H9 (cell line): ENCODE results near the gene EBF4. TPM values are rescaled to one million over a fixed set of nuclear protein-coding genes. Genes with fewer than 3 reads are reported as not detected.

Source experiments
- DNase-seq: peaks from one replicate; pipeline ENCODE4 v3.0.0-alpha.2; 2017
- H2AFZ ChIP-seq: one replicate; pipeline ENCODE4 v1.6.1; 2013; ENCODE audit warnings: mild to moderate bottlenecking, low read length, control low read depth, moderate library complexity
- H2AK5ac ChIP-seq: 2 replicates; pipeline ENCODE4 v1.6.1; 2013; ENCODE audit warnings: low read length, control low read depth, mixed read lengths; ENCODE audit not compliant: insufficient read length
- H2BK120ac ChIP-seq: one replicate; pipeline ENCODE4 v1.6.1; 2013; ENCODE audit warnings: low read depth, mild to moderate bottlenecking, low read length, control low read depth, inconsistent platforms; ENCODE audit not compliant: poor library complexity, severe bottlenecking
- H2BK12ac ChIP-seq: 2 replicates; pipeline ENCODE4 v1.6.1; 2013; ENCODE audit warnings: low read length, control low read depth, mixed read lengths, low read depth; ENCODE audit not compliant: insufficient read length
- H2BK15ac ChIP-seq: 2 replicates; pipeline ENCODE4 v1.6.1; 2013; ENCODE audit warnings: low read depth, low read length, control low read depth
- H2BK20ac ChIP-seq: one replicate; pipeline ENCODE4 v1.6.1; 2013; ENCODE audit warnings: low read depth, mild to moderate bottlenecking, low read length, control low read depth, inconsistent platforms; ENCODE audit not compliant: poor library complexity, severe bottlenecking
- H2BK5ac ChIP-seq: 2 replicates; pipeline ENCODE4 v1.6.1; 2013; ENCODE audit warnings: low read length, control low read depth, mixed read lengths; ENCODE audit not compliant: insufficient read length
- H3K14ac ChIP-seq: 2 replicates; pipeline ENCODE4 v1.6.1; 2013; ENCODE audit warnings: low read length, control low read depth; ENCODE audit not compliant: insufficient read depth
- H3K18ac ChIP-seq: 2 replicates; pipeline ENCODE4 v1.6.1; 2013; ENCODE audit warnings: low read depth, mild to moderate bottlenecking, mixed read lengths, low read length, control low read depth; ENCODE audit not compliant: insufficient read length
- H3K23ac ChIP-seq: 2 replicates; pipeline ENCODE4 v1.6.1; 2013; ENCODE audit warnings: low read length, control low read depth, mixed read lengths, low read depth; ENCODE audit not compliant: insufficient read length
- H3K23me2 ChIP-seq: 2 replicates; pipeline ENCODE4 v1.6.1; 2013; ENCODE audit warnings: low read depth, mild to moderate bottlenecking, mixed read lengths, low read length, control low read depth; ENCODE audit not compliant: insufficient read length, poor library complexity, severe bottlenecking
- H3K27ac ChIP-seq: 2 replicates; pipeline ENCODE4 v1.5.1; 2013; ENCODE audit warnings: low read length, control low read depth, mixed read lengths, low read depth; ENCODE audit not compliant: insufficient read length
- H3K27me3 ChIP-seq: 2 replicates; pipeline ENCODE4 v1.6.1; 2013; ENCODE audit warnings: low read length, control low read depth, inconsistent platforms; ENCODE audit not compliant: insufficient read depth
- H3K4ac ChIP-seq: 2 replicates; pipeline ENCODE4 v1.6.1; 2013; ENCODE audit warnings: low read depth, mild to moderate bottlenecking, control low read depth, inconsistent platforms, low read length, moderate library complexity
- H3K4me1 ChIP-seq: 2 replicates; pipeline ENCODE4 v1.6.1; 2013; ENCODE audit warnings: low read length, control low read depth, inconsistent platforms; ENCODE audit not compliant: insufficient read depth
- H3K4me2 ChIP-seq: 2 replicates; pipeline ENCODE4 v1.6.1; 2013; ENCODE audit warnings: low read length, control low read depth, mixed read lengths; ENCODE audit not compliant: insufficient read length, insufficient read depth
- H3K56ac ChIP-seq: 2 replicates; pipeline ENCODE4 v1.6.1; 2013; ENCODE audit warnings: low read depth, mild to moderate bottlenecking, mixed read lengths, low read length, control low read depth; ENCODE audit not compliant: insufficient read length
- H3K79me1 ChIP-seq: 2 replicates; pipeline ENCODE4 v1.6.1; 2013; ENCODE audit warnings: low read depth, mild to moderate bottlenecking, moderate library complexity, low read length, control low read depth, inconsistent platforms; ENCODE audit not compliant: insufficient read depth, poor library complexity, severe bottlenecking
- H3K79me2 ChIP-seq: 2 replicates; pipeline ENCODE4 v1.6.1; 2013; ENCODE audit warnings: low read length, control low read depth, inconsistent platforms; ENCODE audit not compliant: insufficient read depth
- H3K9ac ChIP-seq: 2 replicates; pipeline ENCODE4 v1.6.1; 2013; ENCODE audit warnings: low read length, control low read depth, mixed read lengths; ENCODE audit not compliant: insufficient read length; ENCODE audit errors: extremely low read depth
- H3K9me3 ChIP-seq: one replicate; pipeline ENCODE4 v1.6.1; 2013; ENCODE audit warnings: low read depth, low read length, inconsistent platforms; ENCODE audit not compliant: control insufficient read depth
- H3T11ph ChIP-seq: one replicate; pipeline ENCODE4 v1.6.1; 2013; ENCODE audit warnings: mild to moderate bottlenecking, low read length, control low read depth, inconsistent platforms
- H4K20me1 ChIP-seq: one replicate; pipeline ENCODE4 v1.6.1; 2013; ENCODE audit not compliant: control insufficient read depth, insufficient read length, insufficient read depth
- H4K5ac ChIP-seq: 2 replicates; pipeline ENCODE4 v1.6.1; 2013; ENCODE audit warnings: low read depth, mild to moderate bottlenecking, mixed read lengths, low read length, control low read depth; ENCODE audit not compliant: insufficient read length
- H4K8ac ChIP-seq: replicated peaks from 2 replicates; pipeline ENCODE4 v1.6.1; 2013; ENCODE audit warnings: low read length, control low read depth, mixed read lengths, low read depth; ENCODE audit not compliant: insufficient read length
- H4K91ac ChIP-seq: 2 replicates; pipeline ENCODE4 v1.6.1; 2013; ENCODE audit warnings: low read depth, mild to moderate bottlenecking, moderate library complexity, mixed read lengths, low read length, control low read depth; ENCODE audit not compliant: insufficient read length
- H3K27ac Mint-ChIP-seq, 3 experiments: 2 replicates in 2 of 3; 3 replicates in 1 of 3; pipeline ENCODE4 v1.8.0; 2020 to 2021; ENCODE audit warnings: mixed read lengths in 3 of 3, mild to moderate bottlenecking in 1 of 3, moderate library complexity in 1 of 3
- H3K27me3 Mint-ChIP-seq: 2 replicates; pipeline ENCODE4 v1.8.0; 2021; ENCODE audit warnings: low read depth, mild to moderate bottlenecking, moderate library complexity, mixed read lengths
- H3K36me3 Mint-ChIP-seq, 3 experiments: 2 replicates in 2 of 3; 3 replicates in 1 of 3; pipeline ENCODE4 v1.8.0; 2020 to 2021; ENCODE audit warnings: low read depth in 3 of 3, mixed read lengths in 3 of 3; ENCODE audit not compliant: insufficient read depth in 1 of 3
- H3K4me1 Mint-ChIP-seq, 2 experiments: 2 replicates each; pipeline ENCODE4 v1.8.0; 2020; ENCODE audit warnings: mixed read lengths in 2 of 2
- H3K4me3 Mint-ChIP-seq, 2 experiments: 2 replicates in 1 of 2; 3 replicates in 1 of 2; pipeline ENCODE4 v1.8.0; 2020 to 2021; ENCODE audit warnings: mild to moderate bottlenecking in 2 of 2, mixed read lengths in 2 of 2, moderate library complexity in 1 of 2
- H3K9me3 Mint-ChIP-seq, 2 experiments: 2 replicates in 1 of 2; 3 replicates in 1 of 2; pipeline ENCODE4 v1.8.0; 2020; ENCODE audit warnings: mild to moderate bottlenecking in 2 of 2, mixed read lengths in 2 of 2, moderate library complexity in 1 of 2
- WGBS: extraction: QIAGEN DNeasy Blood & Tissue Kit; methylation state at CpG from one replicate; pipeline ENCODE4 v1.1.7; 2013; ENCODE audit warnings: missing lambda C conversion rate, low lambda C conversion rate, mixed read lengths; ENCODE audit not compliant: insufficient read length; ENCODE audit errors: extremely low coverage; 5-methylcytosine and 5-hydroxymethylcytosine counted together
- microRNA-seq: library from miRNA; unstranded; fragments of <30 nt; microRNA quantifications from one replicate; pipeline ENCODE4, GENCODE V29; 2020; ENCODE audit warnings: borderline microRNAs expressed
- total RNA-seq: library from RNA; stranded (reverse); gene quantifications from 2 replicates; pipeline ENCODE4 v1.2.1, GENCODE V29; 2021
- TF ChIP-seq, protein P1 (sequence below): fragments of 200-600 bp; sonication (generic); conservative IDR thresholded peaks from 3 replicates; pipeline ENCODE4 v1.8.0; 2021; ENCODE audit warnings: antibody characterized with exemption, mild to moderate bottlenecking

Gene EBF4
- total RNA-seq, 1 experiment from 2014 or later: 3.9 TPM

- Histone ChIP-seq H3K79me2 (no peaks in the 10 kb centered on the region), H4K91ac (no peak overlapping the region), H2AK5ac (no peak overlapping the region), H3K23me2 (no peaks in the 10 kb centered on the region), H3K14ac (no peak overlapping the region), H3T11ph (no peak overlapping the region), H2BK20ac (no peak overlapping the region), H2AFZ (no peak overlapping the region), H4K5ac (no peak overlapping the region), H2BK12ac (no peak overlapping the region), H2BK15ac (no peak overlapping the region), H3K4me2 (no peak overlapping the region), H4K8ac (no peak overlapping the region), H3K23ac (no peak overlapping the region), H3K9ac (no peak overlapping the region), H3K4ac (no peak overlapping the region), H2BK5ac (no peak overlapping the region), H3K27ac (no peak overlapping the region), H4K20me1 (no peaks in the 10 kb centered on the region), H3K9me3 (no peaks in the 10 kb centered on the region), H3K79me1 (no peaks in the 10 kb centered on the region), H2BK120ac (no peak overlapping the region), H3K4me1 (peaks cover 7% of the 10 kb centered on the region; the same call in 1 of the 2 replicates), H3K27me3 (peaks cover 18% of the 10 kb centered on the region), H3K18ac (no peak overlapping the region), H3K56ac (no peak overlapping the region)
- TF ChIP-seq, protein P1, sequence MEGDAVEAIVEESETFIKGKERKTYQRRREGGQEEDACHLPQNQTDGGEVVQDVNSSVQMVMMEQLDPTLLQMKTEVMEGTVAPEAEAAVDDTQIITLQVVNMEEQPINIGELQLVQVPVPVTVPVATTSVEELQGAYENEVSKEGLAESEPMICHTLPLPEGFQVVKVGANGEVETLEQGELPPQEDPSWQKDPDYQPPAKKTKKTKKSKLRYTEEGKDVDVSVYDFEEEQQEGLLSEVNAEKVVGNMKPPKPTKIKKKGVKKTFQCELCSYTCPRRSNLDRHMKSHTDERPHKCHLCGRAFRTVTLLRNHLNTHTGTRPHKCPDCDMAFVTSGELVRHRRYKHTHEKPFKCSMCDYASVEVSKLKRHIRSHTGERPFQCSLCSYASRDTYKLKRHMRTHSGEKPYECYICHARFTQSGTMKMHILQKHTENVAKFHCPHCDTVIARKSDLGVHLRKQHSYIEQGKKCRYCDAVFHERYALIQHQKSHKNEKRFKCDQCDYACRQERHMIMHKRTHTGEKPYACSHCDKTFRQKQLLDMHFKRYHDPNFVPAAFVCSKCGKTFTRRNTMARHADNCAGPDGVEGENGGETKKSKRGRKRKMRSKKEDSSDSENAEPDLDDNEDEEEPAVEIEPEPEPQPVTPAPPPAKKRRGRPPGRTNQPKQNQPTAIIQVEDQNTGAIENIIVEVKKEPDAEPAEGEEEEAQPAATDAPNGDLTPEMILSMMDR: no peak
- Mint-ChIP-seq H3K27me3 (peaks cover 62% of the 10 kb centered on the region), H3K4me1 (peaks cover 8 to 11% of the 10 kb centered on the region in 2 experiments), H3K27ac (no peak overlapping the region), H3K4me3 (no peak overlapping the region), H3K9me3 (peaks cover 10 to 16% of the 10 kb centered on the region in 2 experiments), H3K36me3 (no peaks in the 10 kb centered on the region; a peak in 1 of 7 replicates)
- DNase-seq: no peak
- WGBS: no CpG with 5 or more reads among the region's 10 CpGs
Observed at GRCh38 chr20:2809690-2810089, 117.1 kb downstream of the EBF4 start.

Small RNA genes lying within 50 kb of the gene (microRNA-seq; reads per million reads assigned to microRNA genes)
- gene MIR1292: 4.3 reads per million, percentile 32 among the genes with 10 or more reads in this experiment

Other genes starting within 250 kb of the EBF4 start
- 462 and 482 TPM in 2 replicates for gene SNRPB, start 222.0 kb upstream of the EBF4 start, total RNA-seq
- gene ZNF343, start 183.9 kb upstream of the EBF4 start, total RNA-seq: 3.4 and 4.0 TPM in 2 replicates
- not detected in 2 replicates for gene TMC2, start 156.2 kb upstream of the EBF4 start, total RNA-seq
- 756 and 774 TPM in 2 replicates for gene NOP56, start 40.1 kb upstream of the EBF4 start, total RNA-seq
- gene IDH3B, start 28.6 kb upstream of the EBF4 start, total RNA-seq: 114 and 122 TPM in 2 replicates
- gene CPXM1, start 107.8 kb downstream of the EBF4 start, total RNA-seq: 69.0 and 70.0 TPM in 2 replicates
- gene C20orf141, start 122.2 kb downstream of the EBF4 start, total RNA-seq: not detected in 2 replicates
- gene TMEM239, start 123.6 kb downstream of the EBF4 start, total RNA-seq: not detected in 2 replicates
- 27.2 and 30.8 TPM in 2 replicates for gene PCED1A, start 147.9 kb downstream of the EBF4 start, total RNA-seq
- gene VPS16, start 148.0 kb downstream of the EBF4 start, total RNA-seq: 31.6 and 32.1 TPM in 2 replicates
- 45.2 and 47.8 TPM in 2 replicates for gene PTPRA, start 180.7 kb downstream of the EBF4 start, total RNA-seq